ENCODE results near the gene CHST6. TPM values are rescaled to one million over a fixed set of nuclear protein-coding genes. Genes with fewer than 3 reads are reported as not detected.

Gene CHST6
- total and polyA plus RNA-seq, 9 of the 15 experiments (the other 6 are each of a cell fraction or from before 2014, with no cell fraction given) = 0.01 to 0.05 (median 0.02) TPM; not detected in 6

- H3K4me3 ChIP-seq = no peak overlapping the region
- H3K9me3 ChIP-seq (replicated peaks; ENCODE audit: control insufficient read depth, insufficient read depth, low read depth, low read length) = no peaks in the 10 kb centered on the region
- CTCF ChIA-PET (ENCODE audit: low intra/inter-chr PET ratio) = no interaction called here
- H3K36me3 ChIP-seq (ENCODE audit: control insufficient read depth, insufficient read depth, low read length) = no peaks in the 10 kb centered on the region
- no peak overlapping the region for H3K27ac ChIP-seq (ENCODE audit: extremely low read depth, low read depth, low read length)
- H3K79me2 ChIP-seq (ENCODE audit: control insufficient read depth, insufficient read depth, low read length) = no peaks in the 10 kb centered on the region
- H2AFZ ChIP-seq (ENCODE audit: low read depth, low read length) = no peak overlapping the region
- no peaks in the 10 kb centered on the region for H3K9me1 ChIP-seq (ENCODE audit: control insufficient read depth, insufficient read depth, low read length)
- no peak for ATAC-seq
- no peak for DNase-seq (ENCODE audit: extremely low read depth in 1 of 4, low spot score in 3 of 4)
- H4K20me1 ChIP-seq (replicated peaks; ENCODE audit: control insufficient read depth, insufficient read depth, low read length) = no peaks in the 10 kb centered on the region; the same call in 1 of the 2 replicates
- H3K27me3 ChIP-seq (ENCODE audit: control insufficient read depth in 2 of 2, insufficient read depth in 2 of 2, low read length in 2 of 2) = peaks cover 13 to 58% of the 10 kb centered on the region in 2 experiments; a peak in 4 of 5 replicates
- 37% methylated on average over 64 of the region's 80 CpGs for WGBS (ENCODE audit: insufficient coverage, low coverage, missing lambda C conversion rate)
- no peak for TF ChIP-seq CEBPZ (IDR thresholded peaks at IDR 0.05; ENCODE audit: borderline replicate concordance, low read depth, low read length)
- TF ChIP-seq NR4A1 (CRISPR knock-in tag; IDR thresholded peaks at IDR 0.05) = no peak
- TF ChIP-seq NR4A1 (tag; IDR thresholded peaks at IDR 0.05) = no peak
- TF ChIP-seq ZNF239 (CRISPR knock-in tag; IDR thresholded peaks at IDR 0.05) = no peak
- TF ChIP-seq ZNF23 (CRISPR knock-in tag; IDR thresholded peaks at IDR 0.05) = no peak
- no peak for TF ChIP-seq PHF21A (IDR thresholded peaks at IDR 0.05; ENCODE audit: borderline replicate concordance, low read depth)
- TF ChIP-seq PATZ1 (CRISPR knock-in tag; IDR thresholded peaks at IDR 0.05; ENCODE audit: borderline replicate concordance) = no peak
- no peak for TF ChIP-seq HNRNPL (IDR thresholded peaks at IDR 0.05; ENCODE audit: low read depth, low read length)
- no peak for TF ChIP-seq PML (IDR thresholded peaks at IDR 0.05; ENCODE audit: low read length)
- no peak overlapping the region for H3K9ac ChIP-seq (ENCODE audit: insufficient read depth in 1 of 2, low read depth in 2 of 2, low read length in 2 of 2)
- in situ Hi-C loops (cut with MboI) (loop anchor here (10.0 kb wide), 1 partner anchor 286 kb away; no protein-coding TSS in a partner anchor), intact Hi-C loops (cut with micrococcal nuclease) (no loop called here)
- no peak overlapping the region for H3K4me2 ChIP-seq (ENCODE audit: insufficient read depth, low read length)
- peaks cover 0 to 9% of the 10 kb centered on the region in 2 experiments; a peak in 2 of 5 replicates for H3K4me1 ChIP-seq (replicated peaks in 1 of 2; ENCODE audit: control insufficient read depth in 2 of 2, insufficient read depth in 2 of 2, low read length in 2 of 2)
- FAIRE-seq = no peak
- no TSS peak for BruUV-seq (replicated peaks)
- POLR2A ChIA-PET = interaction anchor here (1.2 kb wide), 1 partner anchor 8 kb away, joined by 3 read pairs; no protein-coding TSS in a partner anchor
Measured at GRCh38 chr16:75478480-75479345, 16.5 kb downstream of the CHST6 start.

Data from K562 (cell line).